ENCODE results near the gene SIRT3.
A peak's percentile ranks its signal among the peaks of the same experiment; 100 is the strongest.

The SIRT3 gene

GRCh38 chr11:206002-206384 is 30.1 kb downstream of the SIRT3 start:
- Histone ChIP-seq H3K9me3 (ENCODE audit: low read length) (no peaks in the 10 kb centered on the region), H3K36me3 (ENCODE audit: insufficient read depth, low read length) (peaks cover 41% of the 10 kb centered on the region), H2AFZ (ENCODE audit: low read depth, low read length) (no peak overlapping the region), H3K4me3 (ENCODE audit: low read length) (peak overlapping the region; percentile 60), H3K4me1 (ENCODE audit: insufficient read depth, low read length) (peaks cover 28% of the 10 kb centered on the region), H3K27me3 (ENCODE audit: insufficient read depth, low read length) (no peaks in the 10 kb centered on the region)

GRCh38 chr11:205221-206001 is 30.7 kb downstream of the SIRT3 start:
- peaks cover 35% of the 10 kb centered on the region for H3K36me3 ChIP-seq (ENCODE audit: insufficient read depth, low read length)
- no peak overlapping the region for H2AFZ ChIP-seq (ENCODE audit: low read depth, low read length)
- no peaks in the 10 kb centered on the region for H3K9me3 ChIP-seq (ENCODE audit: low read length)
- no peaks in the 10 kb centered on the region for H3K27me3 ChIP-seq (ENCODE audit: insufficient read depth, low read length)
- peaks cover 28% of the 10 kb centered on the region for H3K4me1 ChIP-seq (ENCODE audit: insufficient read depth, low read length)
- H3K4me3 ChIP-seq (ENCODE audit: low read length) = peak overlapping the region; percentile 60

- peaks cover 27% of the 10 kb centered on the region for H3K36me3 ChIP-seq (ENCODE audit: insufficient read depth, low read length)
- H3K4me3 ChIP-seq (ENCODE audit: low read length) = no peak overlapping the region
- H3K27me3 ChIP-seq (ENCODE audit: insufficient read depth, low read length) = no peaks in the 10 kb centered on the region
These were observed 31.5 kb downstream of the SIRT3 start for GRCh38 chr11:204587-205109.

GRCh38 chr11:203945-204586 is 32.1 kb downstream of the SIRT3 start:
- Histone ChIP-seq H2AFZ (ENCODE audit: low read depth, low read length) (no peak overlapping the region), H3K27me3 (ENCODE audit: insufficient read depth, low read length) (no peaks in the 10 kb centered on the region), H3K4me3 (ENCODE audit: low read length) (no peak overlapping the region), H3K4me1 (ENCODE audit: insufficient read depth, low read length) (peaks cover 15% of the 10 kb centered on the region), H3K36me3 (ENCODE audit: insufficient read depth, low read length) (peaks cover 24% of the 10 kb centered on the region), H3K9me3 (ENCODE audit: low read length) (no peaks in the 10 kb centered on the region)

More at GRCh38 chr11:204587-205109, 31.5 kb downstream of the SIRT3 start:
- Histone ChIP-seq H3K4me1 (ENCODE audit: insufficient read depth, low read length) (peaks cover 20% of the 10 kb centered on the region), H2AFZ (ENCODE audit: low read depth, low read length) (no peak overlapping the region), H3K9me3 (ENCODE audit: low read length) (no peaks in the 10 kb centered on the region)

- Histone ChIP-seq H3K4me1 (ENCODE audit: insufficient read depth, low read length) (peaks cover 13% of the 10 kb centered on the region), H3K4me3 (ENCODE audit: low read length) (no peak overlapping the region), H3K36me3 (ENCODE audit: insufficient read depth, low read length) (peaks cover 24% of the 10 kb centered on the region), H3K9me3 (ENCODE audit: low read length) (no peaks in the 10 kb centered on the region), H2AFZ (ENCODE audit: low read depth, low read length) (no peak overlapping the region), H3K27me3 (ENCODE audit: insufficient read depth, low read length) (no peaks in the 10 kb centered on the region)
These were observed 32.8 kb downstream of the SIRT3 start for GRCh38 chr11:203056-203944.

GRCh38 chr11:202490-202889 is 33.7 kb downstream of the SIRT3 start:
- H3K4me3 ChIP-seq (ENCODE audit: low read length) = no peak overlapping the region
- H3K9me3 ChIP-seq (ENCODE audit: low read length) = no peaks in the 10 kb centered on the region
- H3K27me3 ChIP-seq (ENCODE audit: insufficient read depth, low read length) = no peaks in the 10 kb centered on the region
- H3K36me3 ChIP-seq (ENCODE audit: insufficient read depth, low read length) = peaks cover 24% of the 10 kb centered on the region
- H3K4me1 ChIP-seq (ENCODE audit: insufficient read depth, low read length) = peaks cover 10% of the 10 kb centered on the region
- no peak overlapping the region for H2AFZ ChIP-seq (ENCODE audit: low read depth, low read length)

- H3K9me3 ChIP-seq (ENCODE audit: low read length) = no peaks in the 10 kb centered on the region
- H3K27me3 ChIP-seq (ENCODE audit: insufficient read depth, low read length) = no peaks in the 10 kb centered on the region
These were observed 34.2 kb downstream of the SIRT3 start for GRCh38 chr11:201966-202365.

GRCh38 chr11:200224-201003 is 35.7 kb downstream of the SIRT3 start:
- H3K9me3 ChIP-seq (ENCODE audit: low read length) = no peaks in the 10 kb centered on the region
- no peak overlapping the region for H3K4me3 ChIP-seq (ENCODE audit: low read length)
- no peaks in the 10 kb centered on the region for H3K27me3 ChIP-seq (ENCODE audit: insufficient read depth, low read length)
- H3K4me1 ChIP-seq (ENCODE audit: insufficient read depth, low read length) = no peaks in the 10 kb centered on the region
- H2AFZ ChIP-seq (ENCODE audit: low read depth, low read length) = no peak overlapping the region
- peaks cover 20% of the 10 kb centered on the region for H3K36me3 ChIP-seq (ENCODE audit: insufficient read depth, low read length)

More at GRCh38 chr11:201966-202365, 34.2 kb downstream of the SIRT3 start:
- Histone ChIP-seq H3K4me3 (ENCODE audit: low read length) (no peak overlapping the region), H3K4me1 (ENCODE audit: insufficient read depth, low read length) (peaks cover 10% of the 10 kb centered on the region), H2AFZ (ENCODE audit: low read depth, low read length) (no peak overlapping the region), H3K36me3 (ENCODE audit: insufficient read depth, low read length) (peaks cover 24% of the 10 kb centered on the region)

- H2AFZ ChIP-seq (ENCODE audit: low read depth, low read length) = no peak overlapping the region
- H3K4me1 ChIP-seq (ENCODE audit: insufficient read depth, low read length) = no peaks in the 10 kb centered on the region
- no peak overlapping the region for H3K4me3 ChIP-seq (ENCODE audit: low read length)
- H3K9me3 ChIP-seq (ENCODE audit: low read length) = no peaks in the 10 kb centered on the region
- H3K36me3 ChIP-seq (ENCODE audit: insufficient read depth, low read length) = peaks cover 14% of the 10 kb centered on the region
- no peaks in the 10 kb centered on the region for H3K27me3 ChIP-seq (ENCODE audit: insufficient read depth, low read length)
These were observed 36.4 kb downstream of the SIRT3 start for GRCh38 chr11:199782-200181.

GRCh38 chr11:199004-199581 is 37.0 kb downstream of the SIRT3 start:
- Histone ChIP-seq H3K27me3 (ENCODE audit: insufficient read depth, low read length) (no peaks in the 10 kb centered on the region), H3K36me3 (ENCODE audit: insufficient read depth, low read length) (peaks cover 8% of the 10 kb centered on the region), H3K9me3 (ENCODE audit: low read length) (no peaks in the 10 kb centered on the region), H3K4me3 (ENCODE audit: low read length) (no peak overlapping the region), H3K4me1 (ENCODE audit: insufficient read depth, low read length) (no peaks in the 10 kb centered on the region), H2AFZ (ENCODE audit: low read depth, low read length) (no peak overlapping the region)

- H3K27me3 ChIP-seq (ENCODE audit: insufficient read depth, low read length) = no peaks in the 10 kb centered on the region
- peaks cover 3% of the 10 kb centered on the region for H3K36me3 ChIP-seq (ENCODE audit: insufficient read depth, low read length)
- no peak overlapping the region for H3K4me3 ChIP-seq (ENCODE audit: low read length)
- H2AFZ ChIP-seq (ENCODE audit: low read depth, low read length) = no peak overlapping the region
- no peaks in the 10 kb centered on the region for H3K9me3 ChIP-seq (ENCODE audit: low read length)
- no peaks in the 10 kb centered on the region for H3K4me1 ChIP-seq (ENCODE audit: insufficient read depth, low read length)
These were observed 37.8 kb downstream of the SIRT3 start for GRCh38 chr11:198236-198806.
